ENCODE results near the gene SACM1L.

Gene SACM1L

GRCh38 chr3:45772341-45773035 is 83.3 kb downstream of the SACM1L start:
- Histone ChIP-seq H3K9me3 (ENCODE audit: severe bottlenecking) (no peaks in the 10 kb centered on the region), H3K27ac (no peak overlapping the region), H3K27me3 (ENCODE audit: insufficient read depth, low read depth, severe bottlenecking) (peaks cover 5% of the 10 kb centered on the region), H3K4me3 (ENCODE audit: low read depth, low read length) (no peak overlapping the region), H3K36me3 (no peaks in the 10 kb centered on the region)
- no peak for TF ChIP-seq CTCF (IDR thresholded peaks at IDR 0.05; ENCODE audit: low read depth, low read length)
- no peak for DNase-seq

- Histone ChIP-seq H3K27ac (no peak overlapping the region), H3K9me3 (ENCODE audit: severe bottlenecking) (no peaks in the 10 kb centered on the region), H3K36me3 (no peaks in the 10 kb centered on the region), H3K27me3 (ENCODE audit: insufficient read depth, low read depth, severe bottlenecking) (peaks cover 5% of the 10 kb centered on the region), H3K4me3 (ENCODE audit: low read depth, low read length) (no peak overlapping the region)
- no peak for TF ChIP-seq CTCF (IDR thresholded peaks at IDR 0.05; ENCODE audit: low read depth, low read length)
- DNase-seq = no peak
Measured at GRCh38 chr3:45773072-45773471, 83.9 kb downstream of the SACM1L start.

GRCh38 chr3:45773714-45774449 is 84.7 kb downstream of the SACM1L start:
- Histone ChIP-seq H3K36me3 (no peaks in the 10 kb centered on the region), H3K27me3 (ENCODE audit: insufficient read depth, low read depth, severe bottlenecking) (peaks cover 5% of the 10 kb centered on the region), H3K4me3 (ENCODE audit: low read depth, low read length) (no peak overlapping the region), H3K9me3 (ENCODE audit: severe bottlenecking) (no peaks in the 10 kb centered on the region), H3K27ac (no peak overlapping the region)
- no peak for TF ChIP-seq CTCF (IDR thresholded peaks at IDR 0.05; ENCODE audit: low read depth, low read length)
- DNase-seq = no peak

GRCh38 chr3:45774581-45775521 is 85.7 kb downstream of the SACM1L start:
- no peak for TF ChIP-seq CTCF (IDR thresholded peaks at IDR 0.05; ENCODE audit: low read depth, low read length)
- Histone ChIP-seq H3K36me3 (no peaks in the 10 kb centered on the region), H3K27ac (no peak overlapping the region), H3K9me3 (ENCODE audit: severe bottlenecking) (no peaks in the 10 kb centered on the region), H3K4me3 (ENCODE audit: low read depth, low read length) (no peak overlapping the region), H3K27me3 (ENCODE audit: insufficient read depth, low read depth, severe bottlenecking) (peaks cover 5% of the 10 kb centered on the region)
- DNase-seq = no peak

GRCh38 chr3:45775571-45776300 is 86.5 kb downstream of the SACM1L start:
- H3K9me3 ChIP-seq (ENCODE audit: severe bottlenecking) = no peaks in the 10 kb centered on the region
- no peak overlapping the region for H3K4me3 ChIP-seq (ENCODE audit: low read depth, low read length)
- peaks cover 5% of the 10 kb centered on the region for H3K27me3 ChIP-seq (ENCODE audit: insufficient read depth, low read depth, severe bottlenecking)
- TF ChIP-seq CTCF (IDR thresholded peaks at IDR 0.05; ENCODE audit: low read depth, low read length) = no peak
- H3K27ac ChIP-seq = no peak overlapping the region
- no peaks in the 10 kb centered on the region for H3K36me3 ChIP-seq
- DNase-seq = no peak

All from WERI-Rb-1 (cell line).